GM23248 (cell line): ENCODE measurements around the gene P2RX1. TPM values are rescaled to one million over a fixed set of nuclear protein-coding genes. Genes with fewer than 3 reads are reported as not detected.

Experiments
- DNase-seq: peaks from one replicate; pipeline ENCODE4 v3.0.0-alpha.2; 2015
- H2AFZ ChIP-seq: fragments of 200-600 bp; sonication (generic); 2 replicates; pipeline ENCODE4 v1.6.1; 2016; ENCODE audit warnings: antibody characterized with exemption
- H3F3A ChIP-seq: fragments of 200-600 bp; sonication (generic); 2 replicates; pipeline ENCODE4 v1.6.1; 2016; ENCODE audit warnings: mild to moderate bottlenecking, antibody characterized with exemption, mixed run types; ENCODE audit not compliant: insufficient read depth
- H3K27ac ChIP-seq: fragments of 200-600 bp; sonication (generic); 2 replicates; pipeline ENCODE4 v1.5.1; 2016; ENCODE audit warnings: mild to moderate bottlenecking
- H3K27me3 ChIP-seq: fragments of 200-600 bp; sonication (generic); replicated peaks from 2 replicates; pipeline ENCODE4 v1.6.1; 2016; ENCODE audit warnings: mild to moderate bottlenecking; ENCODE audit not compliant: insufficient read depth
- H3K36me3 ChIP-seq: fragments of 200-600 bp; sonication (generic); 2 replicates; pipeline ENCODE4 v1.6.1; 2016; ENCODE audit warnings: low read depth, mild to moderate bottlenecking
- H3K4me1 ChIP-seq: fragments of 200-600 bp; sonication (generic); 2 replicates; pipeline ENCODE4 v1.6.1; 2016; ENCODE audit warnings: mild to moderate bottlenecking; ENCODE audit not compliant: insufficient read depth
- H3K4me2 ChIP-seq: fragments of 200-600 bp; sonication (generic); one replicate; pipeline ENCODE4 v1.6.1; 2016; ENCODE audit warnings: mild to moderate bottlenecking; ENCODE audit not compliant: unreplicated experiment
- H3K4me3 ChIP-seq: fragments of 200-600 bp; sonication (generic); 2 replicates; pipeline ENCODE4 v1.5.1; 2016; ENCODE audit warnings: mild to moderate bottlenecking
- H3K79me2 ChIP-seq: fragments of 200-600 bp; sonication (generic); 2 replicates; pipeline ENCODE4 v1.6.1; 2016; ENCODE audit warnings: mild to moderate bottlenecking; ENCODE audit not compliant: insufficient read depth
- H3K9ac ChIP-seq: fragments of 200-600 bp; sonication (generic); 2 replicates; pipeline ENCODE4 v1.6.1; 2016; ENCODE audit warnings: mild to moderate bottlenecking
- H3K9me2 ChIP-seq: fragments of 200-600 bp; sonication (generic); 2 replicates; pipeline ENCODE4 v1.6.1; 2016; ENCODE audit warnings: mixed run types, mild to moderate bottlenecking, moderate library complexity; ENCODE audit not compliant: insufficient read depth
- H3K9me3 ChIP-seq: fragments of 200-600 bp; sonication (generic); one replicate; pipeline ENCODE4 v1.6.1; 2017; ENCODE audit warnings: low read depth
- H4K20me1 ChIP-seq: fragments of 200-600 bp; sonication (generic); 2 replicates; pipeline ENCODE4 v1.6.0; 2016; ENCODE audit not compliant: insufficient read depth
- EZH2 ChIP-seq: fragments of 200-600 bp; sonication (generic); IDR thresholded peaks from 2 replicates; pipeline ENCODE4 v1.6.1; 2018; ENCODE audit warnings: antibody characterized with exemption, mild to moderate bottlenecking; ENCODE audit not compliant: insufficient read depth, poor library complexity, severe bottlenecking
- EZH2phosphoT487 ChIP-seq: fragments of 200-600 bp; sonication (generic); IDR thresholded peaks from 2 replicates; pipeline ENCODE4 v1.6.1; 2018; ENCODE audit warnings: antibody characterized with exemption, moderate library complexity, mild to moderate bottlenecking, low read depth; ENCODE audit not compliant: insufficient read depth
- WGBS, 2 experiments: methylation state at CpG; one replicate each; pipeline ENCODE4 v1.1.6; 2015 to 2017; ENCODE audit warnings: low lambda C conversion rate in 2 of 2, low coverage in 1 of 2; ENCODE audit errors: missing lambda C conversion rate in 2 of 2; 5-methylcytosine and 5-hydroxymethylcytosine counted together
- in situ Hi-C: fragments of 300-500 bp; cut with MboI; formaldehyde crosslinking; loops from 2 replicates; pipeline ENCODE4 v1.15.0; 2020
- polyA plus RNA-seq: library from polyadenylated mRNA; unstranded; fragments of >200 nt; fragmentation: Nextera tagmentation; extraction: Ambion mirVana; gene quantifications from 2 replicates; pipeline ENCODE4 v1.2.1, GENCODE V29; 2016
- total RNA-seq: library from RNA; depleted of rRNA; stranded (reverse); fragments of >200 nt; shearing (Covaris generic); gene quantifications from 2 replicates; pipeline ENCODE4 v1.2.3, GENCODE V29; 2014; rRNA removed

The P2RX1 gene
- total and polyA plus RNA-seq, 2 experiments from 2014 or later = not detected

DNA sequence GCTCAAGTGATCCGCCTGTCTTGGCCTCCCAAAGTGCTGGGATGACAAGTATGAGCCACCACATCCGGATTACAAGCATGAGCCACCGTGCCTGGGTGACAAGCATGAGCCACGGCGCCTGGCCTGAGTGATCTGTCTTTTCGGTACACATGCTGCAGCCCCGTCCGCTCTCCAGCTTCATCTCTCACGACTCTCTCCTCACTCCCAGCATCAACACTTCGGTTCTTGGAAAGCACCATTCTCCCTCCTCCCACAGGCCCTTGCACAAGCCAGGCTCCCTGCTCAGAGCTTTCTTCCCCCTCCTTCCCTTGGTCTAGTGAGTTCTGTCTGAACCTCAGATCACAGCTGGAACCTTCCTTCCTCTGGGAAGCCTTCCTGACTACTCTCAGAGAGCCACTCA is 63.7 kb downstream of the P2RX1 start:
- no peaks in the 10 kb centered on the region for H3K9me3 ChIP-seq
- no peaks in the 10 kb centered on the region for H4K20me1 ChIP-seq
- H3K27me3 ChIP-seq = no peaks in the 10 kb centered on the region
- H3K4me2 ChIP-seq = no peak overlapping the region
- H3K9me2 ChIP-seq = no peaks in the 10 kb centered on the region
- H3K27ac ChIP-seq = no peak overlapping the region
- H3F3A ChIP-seq = no peaks in the 10 kb centered on the region
- no peak overlapping the region for H3K4me3 ChIP-seq
- no peak for DNase-seq
- in situ Hi-C loops = no loop called here
- no peak overlapping the region for H3K9ac ChIP-seq
- no peaks in the 10 kb centered on the region for H3K36me3 ChIP-seq
- H3K79me2 ChIP-seq = no peaks in the 10 kb centered on the region
- H3K4me1 ChIP-seq = no peaks in the 10 kb centered on the region
- no peak for TF ChIP-seq EZH2
- TF ChIP-seq EZH2phosphoT487 = no peak
- H2AFZ ChIP-seq = no peak overlapping the region
- 85 to 88% methylated on average over 10 of the region's 10 CpGs for WGBS, 2 experiments

DNA sequence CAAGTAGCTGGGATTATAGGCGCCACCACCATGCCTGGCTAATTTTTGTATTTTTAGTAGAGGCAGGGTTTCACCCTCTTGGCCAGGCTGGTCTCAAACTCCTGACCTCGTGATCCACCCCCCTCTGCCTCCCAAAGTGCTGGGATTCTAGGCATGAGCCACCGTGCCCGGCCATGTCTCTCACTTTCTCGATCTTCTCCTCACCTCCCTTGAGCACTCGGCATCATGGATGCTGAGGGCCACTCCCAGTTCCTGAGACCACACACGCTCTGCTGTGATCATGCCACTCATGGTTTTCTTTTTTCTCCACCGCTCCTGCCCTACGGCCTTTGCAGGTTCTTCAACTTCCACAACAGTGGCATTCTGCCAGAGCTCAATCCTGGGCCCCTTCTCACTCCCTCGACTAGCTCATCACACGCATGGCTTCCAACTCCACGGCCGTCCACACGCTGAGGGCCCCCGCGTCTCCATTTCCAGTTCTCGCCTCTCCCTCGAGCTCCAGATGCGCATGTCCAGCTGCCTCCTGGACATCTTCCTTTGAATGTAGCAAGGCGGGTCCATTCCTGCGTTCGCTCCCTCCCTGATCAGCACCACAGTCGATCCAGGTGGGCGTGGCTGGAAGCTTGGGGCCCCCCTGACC is 64.7 kb downstream of the P2RX1 start:
- no peak for DNase-seq
- Histone ChIP-seq H3K79me2 (no peaks in the 10 kb centered on the region), H3K9me3 (no peaks in the 10 kb centered on the region), H3K4me2 (no peak overlapping the region), H3K27ac (no peak overlapping the region), H3K9ac (no peak overlapping the region), H3K9me2 (no peaks in the 10 kb centered on the region), H3K4me3 (no peak overlapping the region), H3K36me3 (no peaks in the 10 kb centered on the region), H3K4me1 (no peaks in the 10 kb centered on the region), H4K20me1 (no peaks in the 10 kb centered on the region), H3K27me3 (no peaks in the 10 kb centered on the region), H2AFZ (no peak overlapping the region), H3F3A (no peaks in the 10 kb centered on the region)
- in situ Hi-C loops = no loop called here
- TF ChIP-seq EZH2 (no peak), EZH2phosphoT487 (no peak)
- WGBS, 2 experiments = 78 to 79% methylated on average over 21 to 24 of the region's 24 CpGs

GRCh38 chr17:3848229-3848835 is 67.9 kb downstream of the P2RX1 start:
- peaks cover 11% of the 10 kb centered on the region; the same call in 1 of the 2 replicates for H3K36me3 ChIP-seq
- no peaks in the 10 kb centered on the region for H3K9me2 ChIP-seq
- no peaks in the 10 kb centered on the region for H4K20me1 ChIP-seq
- WGBS, 2 experiments = 83 to 86% methylated on average over 9 of the region's 9 CpGs
- DNase-seq = no peak
- H3K27me3 ChIP-seq = no peaks in the 10 kb centered on the region
- no peak overlapping the region for H3K9ac ChIP-seq
- no peaks in the 10 kb centered on the region for H3K9me3 ChIP-seq
- no peak overlapping the region for H3K4me2 ChIP-seq
- H3K4me1 ChIP-seq = peaks cover 6% of the 10 kb centered on the region; the same call in 1 of the 2 replicates
- H3K79me2 ChIP-seq = peaks cover 27% of the 10 kb centered on the region
- H2AFZ ChIP-seq = no peak overlapping the region
- no peak for TF ChIP-seq EZH2phosphoT487
- no peak for TF ChIP-seq EZH2
- in situ Hi-C loops = no loop called here
- no peak overlapping the region for H3K4me3 ChIP-seq
- H3F3A ChIP-seq = no peaks in the 10 kb centered on the region; the same call in 1 of the 2 replicates
- H3K27ac ChIP-seq = no peak overlapping the region

- TF ChIP-seq EZH2phosphoT487 (no peak), EZH2 (no peak)
- WGBS, 2 experiments = 86 to 87% methylated on average over 9 of the region's 9 CpGs
- no peaks in the 10 kb centered on the region; the same call in 1 of the 2 replicates for H3F3A ChIP-seq
- H3K27ac ChIP-seq = no peak overlapping the region
- H3K4me2 ChIP-seq = no peak overlapping the region
- in situ Hi-C loops = no loop called here
- no peaks in the 10 kb centered on the region for H4K20me1 ChIP-seq
- peaks cover 19% of the 10 kb centered on the region; the same call in 1 of the 2 replicates for H3K36me3 ChIP-seq
- no peaks in the 10 kb centered on the region for H3K9me3 ChIP-seq
- no peak overlapping the region for H2AFZ ChIP-seq
- peaks cover 6% of the 10 kb centered on the region; the same call in 1 of the 2 replicates for H3K4me1 ChIP-seq
- H3K9me2 ChIP-seq = no peaks in the 10 kb centered on the region
- H3K27me3 ChIP-seq = no peaks in the 10 kb centered on the region
- no peak overlapping the region for H3K4me3 ChIP-seq
- H3K9ac ChIP-seq = no peak overlapping the region
- DNase-seq = no peak
- peaks cover 38% of the 10 kb centered on the region for H3K79me2 ChIP-seq
These were observed 69.0 kb downstream of the P2RX1 start for GRCh38 chr17:3847165-3847670.

Other genes starting within 250 kb of the P2RX1 start
- gene TAX1BP3, start 247.9 kb downstream of the P2RX1 start, total RNA-seq = 270 and 418 TPM in 2 replicates
- 331 and 350 TPM in 2 replicates for gene TAX1BP3, start 247.9 kb downstream of the P2RX1 start, polyA plus RNA-seq
- 28.6 and 38.4 TPM in 2 replicates for gene EMC6, start 247.7 kb downstream of the P2RX1 start, total RNA-seq
- gene EMC6, start 247.7 kb downstream of the P2RX1 start, polyA plus RNA-seq = 113 and 114 TPM in 2 replicates
- 2.5 and 4.0 TPM in 2 replicates for gene P2RX5, start 220.3 kb downstream of the P2RX1 start, total RNA-seq
- gene P2RX5, start 220.3 kb downstream of the P2RX1 start, polyA plus RNA-seq = 2.6 and 2.8 TPM in 2 replicates
- 1.9 and 3.0 TPM in 2 replicates for gene HASPIN, start 192.6 kb downstream of the P2RX1 start, total RNA-seq
- 1.1 and 1.4 TPM in 2 replicates for gene HASPIN, start 192.6 kb downstream of the P2RX1 start, polyA plus RNA-seq
- 11.8 and 23.3 TPM in 2 replicates for gene ITGAE, start 115.3 kb downstream of the P2RX1 start, total RNA-seq
- gene ITGAE, start 115.3 kb downstream of the P2RX1 start, polyA plus RNA-seq = 80.3 and 83.6 TPM in 2 replicates
- gene NCBP3, start 70.2 kb downstream of the P2RX1 start, total RNA-seq = 16.6 and 25.3 TPM in 2 replicates
- 19.6 and 20.1 TPM in 2 replicates for gene NCBP3, start 70.2 kb downstream of the P2RX1 start, polyA plus RNA-seq
- gene CAMKK1, start 23.4 kb downstream of the P2RX1 start, total RNA-seq = 4.5 and 5.1 TPM in 2 replicates
- gene CAMKK1, start 23.4 kb downstream of the P2RX1 start, polyA plus RNA-seq = 4.0 and 4.1 TPM in 2 replicates
- gene ATP2A3, start 48.0 kb upstream of the P2RX1 start, total RNA-seq = 0.86 TPM in 1 of 2 replicates, not detected in the other
- gene ATP2A3, start 48.0 kb upstream of the P2RX1 start, polyA plus RNA-seq = 0.58 and 0.81 TPM in 2 replicates
- gene ZZEF1, start 226.6 kb upstream of the P2RX1 start, total RNA-seq = 25.3 and 29.0 TPM in 2 replicates
- 3.2 and 4.1 TPM in 2 replicates for gene ZZEF1, start 226.6 kb upstream of the P2RX1 start, polyA plus RNA-seq
- gene CYB5D2, start 226.7 kb upstream of the P2RX1 start, total RNA-seq = 19.1 and 37.8 TPM in 2 replicates
- 32.4 and 35.7 TPM in 2 replicates for gene CYB5D2, start 226.7 kb upstream of the P2RX1 start, polyA plus RNA-seq